Cerebellar cortex (tissue), 1 donor: ENCODE data around the gene ZNF467.
A peak's percentile ranks its signal among the peaks of the same experiment; 100 is the strongest.

Experiments used
- DNase-seq: peaks from one replicate; pipeline ENCODE4 v3.0.0-alpha.2; 2015; ENCODE audit warnings: low spot score

ZNF467 gene

GRCh38 chr7:149770728-149771636 lies 2.4 kb downstream of the ZNF467 start:
- no peak for DNase-seq

- DNase-seq, result no peak
Observed at GRCh38 chr7:149769915-149770314, 3.5 kb downstream of the ZNF467 start.

- DNase-seq, result no peak
Observed at GRCh38 chr7:149768931-149769330, 4.5 kb downstream of the ZNF467 start.

- no peak for DNase-seq
Observed at GRCh38 chr7:149767068-149767467, 6.3 kb downstream of the ZNF467 start.

- DNase-seq, result no peak
Observed at GRCh38 chr7:149766135-149766675, 7.2 kb downstream of the ZNF467 start.

- peak; percentile 47 for DNase-seq
Observed at GRCh38 chr7:149765399-149766121, 7.8 kb downstream of the ZNF467 start.

- DNase-seq, result peak; percentile 53
Observed at GRCh38 chr7:149764481-149765398, 8.6 kb downstream of the ZNF467 start.

- no peak for DNase-seq
Observed at GRCh38 chr7:149763563-149764240, 9.7 kb downstream of the ZNF467 start.

GRCh38 chr7:149762610-149763009 lies 10.8 kb downstream of the ZNF467 start:
- DNase-seq, result no peak

- DNase-seq, result no peak
Observed at GRCh38 chr7:149762089-149762488, 11.3 kb downstream of the ZNF467 start.

GRCh38 chr7:149761307-149761706 lies 12.1 kb downstream of the ZNF467 start:
- no peak for DNase-seq

GRCh38 chr7:149760538-149760937 lies 12.8 kb downstream of the ZNF467 start:
- DNase-seq, result no peak

GRCh38 chr7:149759093-149759860 lies 14.1 kb downstream of the ZNF467 start:
- DNase-seq, result no peak

GRCh38 chr7:149753375-149754233 lies 19.8 kb downstream of the ZNF467 start:
- DNase-seq, result peak; percentile 63

GRCh38 chr7:149752646-149753045 lies 20.7 kb downstream of the ZNF467 start:
- DNase-seq, result no peak

GRCh38 chr7:149751043-149751775 lies 22.2 kb downstream of the ZNF467 start:
- no peak for DNase-seq

GRCh38 chr7:149750122-149750845 lies 23.1 kb downstream of the ZNF467 start:
- DNase-seq, result no peak
